Parathyroid adenoma (tissue), 2 donors: ENCODE data around the gene HSF5.

Experiments
- H2AFZ ChIP-seq: fragments of 300-600 bp; sonication (generic); one replicate; pipeline ENCODE4 v1.7.0; 2017; ENCODE audit warnings: antibody characterized with exemption, mild to moderate bottlenecking
- H3K27ac ChIP-seq: fragments of 300-600 bp; sonication (generic); one replicate; pipeline ENCODE4 v1.7.0; 2017
- H3K27me3 ChIP-seq: fragments of 300-600 bp; sonication (generic); one replicate; pipeline ENCODE4 v1.7.0; 2017; ENCODE audit warnings: low read length; ENCODE audit not compliant: control insufficient read depth, insufficient read depth
- H3K36me3 ChIP-seq: fragments of 300-600 bp; sonication (generic); one replicate; pipeline ENCODE4 v1.7.0; 2017; ENCODE audit warnings: low read length; ENCODE audit not compliant: control insufficient read depth, insufficient read depth
- H3K4me1 ChIP-seq: fragments of 300-600 bp; sonication (generic); one replicate; pipeline ENCODE4 v1.7.0; 2017; ENCODE audit warnings: control low read depth
- H3K4me2 ChIP-seq: fragments of 300-600 bp; sonication (generic); one replicate; pipeline ENCODE4 v1.7.0; 2017; ENCODE audit warnings: low read length
- H3K4me3 ChIP-seq: fragments of 300-600 bp; sonication (generic); one replicate; pipeline ENCODE4 v1.7.0; 2017; ENCODE audit warnings: low read depth, low read length
- H3K79me2 ChIP-seq: fragments of 300-600 bp; sonication (generic); one replicate; pipeline ENCODE4 v1.7.0; 2017; ENCODE audit warnings: control low read depth
- H3K9ac ChIP-seq: fragments of 300-600 bp; sonication (generic); one replicate; pipeline ENCODE4 v1.7.0; 2017; ENCODE audit warnings: mild to moderate bottlenecking
- H3K9me3 ChIP-seq: fragments of 300-600 bp; sonication (generic); one replicate; pipeline ENCODE4 v1.7.0; 2017; ENCODE audit warnings: low read length; ENCODE audit not compliant: control insufficient read depth
- CTCF ChIP-seq: fragments of 300-600 bp; sonication (generic); IDR thresholded peaks from one replicate; pipeline ENCODE4 v1.7.0; 2017; ENCODE audit warnings: antibody characterized with exemption, mild to moderate bottlenecking
- donor health status: primary hyperparathyroidism.

The HSF5 gene

GRCh38 chr17:58376472-58377000 lies 111.7 kb downstream of the HSF5 start:
- TF ChIP-seq CTCF, result no peak
- Histone ChIP-seq H2AFZ (no peak overlapping the region), H3K27ac (peak overlapping the region; percentile 64), H3K79me2 (peaks cover 8% of the 10 kb centered on the region), H3K9me3 (no peaks in the 10 kb centered on the region), H3K4me2 (peak overlapping the region; percentile 37), H3K9ac (no peak overlapping the region), H3K4me3 (no peak overlapping the region), H3K27me3 (no peaks in the 10 kb centered on the region), H3K36me3 (no peaks in the 10 kb centered on the region), H3K4me1 (peaks cover 38% of the 10 kb centered on the region)

- Histone ChIP-seq H3K4me3 (no peak overlapping the region), H3K27ac (no peak overlapping the region), H3K79me2 (peaks cover 10% of the 10 kb centered on the region), H3K9me3 (no peaks in the 10 kb centered on the region), H3K4me1 (peaks cover 38% of the 10 kb centered on the region), H3K4me2 (no peak overlapping the region), H2AFZ (no peak overlapping the region), H3K9ac (no peak overlapping the region), H3K27me3 (no peaks in the 10 kb centered on the region), H3K36me3 (no peaks in the 10 kb centered on the region)
- TF ChIP-seq CTCF, result no peak
Observed at GRCh38 chr17:58375811-58376210, 112.4 kb downstream of the HSF5 start.

- Histone ChIP-seq H3K9me3 (no peaks in the 10 kb centered on the region), H3K27me3 (no peaks in the 10 kb centered on the region), H3K27ac (no peak overlapping the region), H3K36me3 (no peaks in the 10 kb centered on the region), H3K9ac (no peak overlapping the region), H3K4me2 (no peak overlapping the region), H2AFZ (no peak overlapping the region), H3K4me3 (no peak overlapping the region), H3K79me2 (peaks cover 14% of the 10 kb centered on the region), H3K4me1 (peaks cover 36% of the 10 kb centered on the region)
- no peak for TF ChIP-seq CTCF
Observed at GRCh38 chr17:58375256-58375655, 113.0 kb downstream of the HSF5 start.

GRCh38 chr17:58373923-58374322 lies 114.3 kb downstream of the HSF5 start:
- Histone ChIP-seq H3K27ac (no peak overlapping the region), H3K27me3 (no peaks in the 10 kb centered on the region), H3K9ac (no peak overlapping the region), H3K36me3 (no peaks in the 10 kb centered on the region), H3K4me1 (peaks cover 23% of the 10 kb centered on the region), H3K9me3 (no peaks in the 10 kb centered on the region), H3K4me2 (no peak overlapping the region), H2AFZ (no peak overlapping the region), H3K79me2 (peaks cover 20% of the 10 kb centered on the region), H3K4me3 (no peak overlapping the region)
- TF ChIP-seq CTCF, result no peak

- no peaks in the 10 kb centered on the region for H3K36me3 ChIP-seq
- peaks cover 21% of the 10 kb centered on the region for H3K4me1 ChIP-seq
- H3K79me2 ChIP-seq, result peaks cover 22% of the 10 kb centered on the region
- H3K27me3 ChIP-seq, result no peaks in the 10 kb centered on the region
- no peak overlapping the region for H3K27ac ChIP-seq
- H3K4me3 ChIP-seq, result no peak overlapping the region
- no peak overlapping the region for H3K9ac ChIP-seq
- TF ChIP-seq CTCF, result no peak
- H3K4me2 ChIP-seq, result no peak overlapping the region
- H3K9me3 ChIP-seq, result no peaks in the 10 kb centered on the region
- no peak overlapping the region for H2AFZ ChIP-seq
Observed at GRCh38 chr17:58373003-58373402, 115.2 kb downstream of the HSF5 start.
